ENCODE data around the gene SPOCK1. TPM values are rescaled to one million over a fixed set of nuclear protein-coding genes. Genes with fewer than 3 reads are reported as not detected.
A peak's percentile ranks its signal among the peaks of the same experiment; 100 is the strongest.

The SPOCK1 gene
- total and polyA plus RNA-seq, 8 donors = 0.46 to 15.6 (median 9.2) TPM

DNA sequence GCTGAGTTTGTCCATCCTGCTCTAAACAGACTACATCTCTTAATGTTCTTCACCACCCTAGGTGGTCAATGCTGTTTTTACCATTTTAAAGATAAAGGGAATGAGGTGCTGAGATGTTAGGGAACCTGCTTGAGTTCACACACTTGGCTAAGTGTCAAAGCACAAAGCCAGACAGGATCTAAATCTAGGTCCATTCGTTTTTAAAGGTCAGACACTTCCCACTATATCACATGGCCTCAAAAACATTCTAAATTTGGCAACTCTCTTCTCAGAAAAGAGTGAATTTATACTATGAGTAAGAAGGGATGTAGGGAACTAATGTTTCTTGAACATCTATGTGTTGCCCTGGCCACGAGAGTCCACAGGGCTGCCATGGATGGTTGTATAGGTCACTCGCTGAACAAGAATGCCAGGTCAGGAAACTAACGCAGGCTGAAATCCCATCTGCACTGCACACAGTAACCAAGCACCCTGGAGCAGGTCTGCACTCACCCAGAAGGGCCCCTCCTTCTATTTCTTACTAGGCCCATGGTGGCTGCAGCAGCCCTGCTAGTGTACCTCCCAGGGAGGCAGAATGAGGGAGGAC is 213.0 kb downstream of the SPOCK1 start:
- TF ChIP-seq EP300 (IDR thresholded peaks at IDR 0.05) (no peak), POLR2AphosphoS5 (IDR thresholded peaks at IDR 0.05) (no peak), POLR2A (IDR thresholded peaks at IDR 0.05) (no peak)
- TF ChIP-seq, protein P1, sequence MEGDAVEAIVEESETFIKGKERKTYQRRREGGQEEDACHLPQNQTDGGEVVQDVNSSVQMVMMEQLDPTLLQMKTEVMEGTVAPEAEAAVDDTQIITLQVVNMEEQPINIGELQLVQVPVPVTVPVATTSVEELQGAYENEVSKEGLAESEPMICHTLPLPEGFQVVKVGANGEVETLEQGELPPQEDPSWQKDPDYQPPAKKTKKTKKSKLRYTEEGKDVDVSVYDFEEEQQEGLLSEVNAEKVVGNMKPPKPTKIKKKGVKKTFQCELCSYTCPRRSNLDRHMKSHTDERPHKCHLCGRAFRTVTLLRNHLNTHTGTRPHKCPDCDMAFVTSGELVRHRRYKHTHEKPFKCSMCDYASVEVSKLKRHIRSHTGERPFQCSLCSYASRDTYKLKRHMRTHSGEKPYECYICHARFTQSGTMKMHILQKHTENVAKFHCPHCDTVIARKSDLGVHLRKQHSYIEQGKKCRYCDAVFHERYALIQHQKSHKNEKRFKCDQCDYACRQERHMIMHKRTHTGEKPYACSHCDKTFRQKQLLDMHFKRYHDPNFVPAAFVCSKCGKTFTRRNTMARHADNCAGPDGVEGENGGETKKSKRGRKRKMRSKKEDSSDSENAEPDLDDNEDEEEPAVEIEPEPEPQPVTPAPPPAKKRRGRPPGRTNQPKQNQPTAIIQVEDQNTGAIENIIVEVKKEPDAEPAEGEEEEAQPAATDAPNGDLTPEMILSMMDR (IDR thresholded peaks at IDR 0.05) = no peak
- intact Hi-C loops (cut with DNase I; ENCODE audit: low total_unique reads) = no loop called here
- DNase-seq = no peak
- Histone ChIP-seq H3K36me3 (no peaks in the 10 kb centered on the region), H3K4me1 (peaks cover 0 to 7% (median 0%) of the 10 kb centered on the region in 4 donors), H3K27ac (no peak overlapping the region), H3K27me3 (no peaks in the 10 kb centered on the region), H3K9me3 (no peaks in the 10 kb centered on the region), H3K4me3 (no peak overlapping the region)
- 51 to 70% (median 64%) methylated on average over 4 of the region's 4 CpGs for WGBS, 5 donors

DNA sequence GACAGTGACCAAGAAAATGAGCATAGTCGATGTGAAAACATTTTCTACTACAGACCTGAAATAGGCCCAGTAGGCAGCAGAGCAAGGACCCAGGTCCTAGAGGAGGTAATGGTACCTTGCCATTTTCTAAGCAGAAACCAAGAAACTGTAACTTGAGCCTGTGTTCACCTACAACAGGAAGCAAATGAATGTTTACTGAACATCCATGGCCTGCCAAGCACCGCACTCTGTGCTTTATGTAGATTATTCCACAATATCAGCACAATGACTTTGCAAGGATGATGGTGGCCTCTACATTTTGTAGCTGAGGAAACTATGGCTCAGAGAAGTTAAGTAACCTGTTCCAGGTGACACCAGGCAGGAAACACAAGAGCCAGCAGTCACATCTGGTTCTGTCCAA is 215.3 kb downstream of the SPOCK1 start:
- 45 to 84% (median 71%) methylated on average over 2 of the region's 2 CpGs for WGBS, 5 donors
- no peak overlapping the region for H3K27ac ChIP-seq
- peak in 1 of 2 donors; percentile 60 for DNase-seq

DNA sequence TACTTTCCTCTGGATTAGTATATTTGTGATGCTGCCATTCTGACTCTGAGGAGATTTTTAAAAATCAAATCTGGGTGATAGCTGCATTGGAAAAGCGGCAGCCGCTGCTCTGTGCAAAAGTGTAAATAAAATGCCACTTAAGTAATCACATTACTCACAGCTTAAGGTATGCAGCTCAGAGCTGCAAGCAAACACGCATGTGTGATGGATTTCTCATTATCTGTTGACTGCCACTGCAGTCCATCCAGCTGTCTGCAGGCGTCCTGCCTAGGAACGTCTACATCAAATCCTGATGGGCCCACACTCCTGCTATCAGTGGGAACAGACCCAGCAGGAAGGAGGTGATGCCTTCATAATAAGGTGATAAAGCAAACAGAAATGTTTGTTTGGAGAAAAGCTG is 216.9 kb downstream of the SPOCK1 start:
- Histone ChIP-seq H3K4me1 (peaks cover 0 to 7% (median 0%) of the 10 kb centered on the region in 4 donors), H3K4me3 (no peak overlapping the region), H3K36me3 (no peaks in the 10 kb centered on the region), H3K27me3 (no peaks in the 10 kb centered on the region), H3K27ac (no peak overlapping the region), H3K9me3 (no peaks in the 10 kb centered on the region)
- 18 to 37% (median 25%) methylated on average over 5 of the region's 5 CpGs for WGBS, 5 donors
- DNase-seq = no peak
- intact Hi-C loops (cut with DNase I; ENCODE audit: low total_unique reads) = no loop called here
- TF ChIP-seq, protein P1 (IDR thresholded peaks at IDR 0.05) = no peak
- TF ChIP-seq EP300 (IDR thresholded peaks at IDR 0.05) = no peak
- TF ChIP-seq POLR2AphosphoS5 (IDR thresholded peaks at IDR 0.05) = no peak
- TF ChIP-seq POLR2A (IDR thresholded peaks at IDR 0.05) = no peak

More for the DNA sequence above, 215.3 kb downstream of the SPOCK1 start:
- intact Hi-C loops (cut with DNase I; ENCODE audit: low total_unique reads) = no loop called here
- no peaks in the 10 kb centered on the region for H3K9me3 ChIP-seq
- H3K4me1 ChIP-seq = peaks cover 0 to 7% (median 0%) of the 10 kb centered on the region in 4 donors
- no peak overlapping the region for H3K4me3 ChIP-seq
- H3K27me3 ChIP-seq = no peaks in the 10 kb centered on the region
- TF ChIP-seq EP300 (IDR thresholded peaks at IDR 0.05) (no peak), POLR2AphosphoS5 (IDR thresholded peaks at IDR 0.05) (peak in 1 of 3 donors; percentile 17), POLR2A (IDR thresholded peaks at IDR 0.05) (no peak)
- TF ChIP-seq, protein P1 (IDR thresholded peaks at IDR 0.05) = no peak
- H3K36me3 ChIP-seq = no peaks in the 10 kb centered on the region

DNA sequence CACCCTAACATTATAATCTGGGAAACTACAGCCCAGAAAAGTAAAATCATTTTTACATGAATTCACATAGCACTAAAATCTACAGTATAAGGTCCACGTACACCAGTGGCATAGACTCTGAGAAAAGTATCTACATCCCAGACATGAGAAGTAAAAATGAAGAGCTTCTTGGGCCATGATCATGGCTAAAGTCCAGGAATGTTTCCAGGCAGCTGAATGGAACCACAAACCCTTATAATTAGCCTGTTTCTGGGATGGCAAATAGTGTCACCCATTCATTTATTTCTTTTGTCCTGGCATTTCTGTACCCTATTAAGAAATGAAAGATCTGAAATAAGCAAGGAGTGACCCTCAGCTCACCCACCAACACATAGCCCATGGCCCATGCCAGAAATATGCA is 217.9 kb downstream of the SPOCK1 start:
- 77 to 88% (median 84%) methylated on average over 1 of the region's 1 CpG for WGBS, 5 donors
- no peaks in the 10 kb centered on the region for H3K27me3 ChIP-seq
- TF ChIP-seq EP300 (IDR thresholded peaks at IDR 0.05) = no peak
- no peak for TF ChIP-seq POLR2AphosphoS5 (IDR thresholded peaks at IDR 0.05)
- TF ChIP-seq, protein P1 (IDR thresholded peaks at IDR 0.05) = no peak
- no peak for TF ChIP-seq POLR2A (IDR thresholded peaks at IDR 0.05)
- no peaks in the 10 kb centered on the region for H3K36me3 ChIP-seq
- peaks cover 0 to 7% (median 0%) of the 10 kb centered on the region in 4 donors for H3K4me1 ChIP-seq
- no peaks in the 10 kb centered on the region for H3K9me3 ChIP-seq
- H3K27ac ChIP-seq = no peak overlapping the region
- intact Hi-C loops (cut with DNase I; ENCODE audit: low total_unique reads) = no loop called here
- no peak overlapping the region for H3K4me3 ChIP-seq
- DNase-seq = no peak

Measured in stomach (tissue), 9 donors.